HEK293 (cell line): ENCODE measurements around the gene COQ10A.
A peak's percentile ranks its signal among the peaks of the same experiment; 100 is the strongest.

Experiments
- BCL11A ChIP-seq: fragments of 450-650 bp; formaldehyde crosslinking; IDR thresholded peaks from 2 replicates; pipeline ENCODE4 v1.5.1; 2016; ENCODE audit warnings: low read depth, missing biosample characterization, missing genetic modification characterization
- BCL11B ChIP-seq: fragments of 450-650 bp; formaldehyde crosslinking; IDR thresholded peaks from 2 replicates; pipeline ENCODE4 v1.5.1; 2016; ENCODE audit warnings: low read depth, missing biosample characterization, missing genetic modification characterization
- CTCF ChIP-seq: fragments of 450-650 bp; formaldehyde crosslinking; IDR thresholded peaks from 2 replicates; pipeline ENCODE4 v1.5.1; 2016; ENCODE audit warnings: missing biosample characterization, missing genetic modification characterization
- GLI4 ChIP-seq: fragments of 450-650 bp; formaldehyde crosslinking; IDR thresholded peaks from 2 replicates; pipeline ENCODE4 v1.5.1; 2016; ENCODE audit warnings: missing biosample characterization, missing genetic modification characterization
- KLF9 ChIP-seq: fragments of 450-650 bp; formaldehyde crosslinking; IDR thresholded peaks from 2 replicates; pipeline ENCODE4 v1.5.1; 2016; ENCODE audit warnings: missing biosample characterization, missing genetic modification characterization, low read depth
- PATZ1 ChIP-seq: fragments of 450-650 bp; formaldehyde crosslinking; IDR thresholded peaks from 2 replicates; pipeline ENCODE4 v1.5.1; 2016; ENCODE audit warnings: missing biosample characterization, missing genetic modification characterization
- PRDM10 ChIP-seq: fragments of 450-650 bp; formaldehyde crosslinking; IDR thresholded peaks from 2 replicates; pipeline ENCODE4 v1.5.1; 2016; ENCODE audit warnings: missing biosample characterization, missing genetic modification characterization
- YY1 ChIP-seq: fragments of 450-650 bp; formaldehyde crosslinking; IDR thresholded peaks from 2 replicates; pipeline ENCODE4 v1.5.1; 2018; ENCODE audit warnings: missing biosample characterization, missing genetic modification characterization
- ZBTB48 ChIP-seq: fragments of 450-650 bp; formaldehyde crosslinking; IDR thresholded peaks from 2 replicates; pipeline ENCODE4 v1.5.1; 2016; ENCODE audit warnings: missing biosample characterization, missing genetic modification characterization
- ZEB2 ChIP-seq: fragments of 450-650 bp; formaldehyde crosslinking; IDR thresholded peaks from 2 replicates; pipeline ENCODE4 v1.5.1; 2016; ENCODE audit warnings: missing biosample characterization, missing genetic modification characterization
- ZIC2 ChIP-seq: fragments of 450-650 bp; formaldehyde crosslinking; IDR thresholded peaks from 2 replicates; pipeline ENCODE4 v1.5.1; 2016; ENCODE audit warnings: missing biosample characterization, missing genetic modification characterization
- ZNF148 ChIP-seq: fragments of 450-650 bp; formaldehyde crosslinking; IDR thresholded peaks from 2 replicates; pipeline ENCODE4 v1.5.0; 2017; ENCODE audit warnings: missing biosample characterization, missing genetic modification characterization, borderline replicate concordance
- ZNF354C ChIP-seq: fragments of 450-650 bp; formaldehyde crosslinking; IDR thresholded peaks from 2 replicates; pipeline ENCODE4 v1.5.1; 2016; ENCODE audit warnings: missing biosample characterization, missing genetic modification characterization, low read depth, borderline replicate concordance
- ZNF449 ChIP-seq: fragments of 450-650 bp; formaldehyde crosslinking; IDR thresholded peaks from 2 replicates; pipeline ENCODE4 v1.5.1; 2017; ENCODE audit warnings: missing biosample characterization, mild to moderate bottlenecking, missing genetic modification characterization, moderate library complexity
- ZNF518A ChIP-seq: fragments of 450-650 bp; formaldehyde crosslinking; conservative IDR thresholded peaks from 2 replicates; pipeline ENCODE4 v1.5.1; 2016; ENCODE audit warnings: low read depth, missing biosample characterization, missing genetic modification characterization
- ZNF558 ChIP-seq: fragments of 450-650 bp; formaldehyde crosslinking; IDR thresholded peaks from 2 replicates; pipeline ENCODE4 v1.5.1; 2016; ENCODE audit warnings: missing biosample characterization, missing genetic modification characterization
- ZNF777 ChIP-seq: fragments of 450-650 bp; formaldehyde crosslinking; IDR thresholded peaks from 2 replicates; pipeline ENCODE4 v1.5.1; 2017; ENCODE audit warnings: missing biosample characterization, missing genetic modification characterization, borderline replicate concordance
- ZSCAN5A ChIP-seq: fragments of 450-650 bp; formaldehyde crosslinking; IDR thresholded peaks from 2 replicates; pipeline ENCODE4 v1.5.1; 2016; ENCODE audit warnings: missing biosample characterization, missing genetic modification characterization

COQ10A gene

GRCh38 chr12:56315622-56316473 is 49.1 kb downstream of the COQ10A start, which contains the start of gene CNPY2 (continued):
- peak; percentile 78 for TF ChIP-seq PRDM10 (tag by site-specific recombination)
- TF ChIP-seq ZNF777 = no peak
- TF ChIP-seq BCL11A (tag by site-specific recombination) = peak; percentile 55; the same call in 1 of the 2 replicates
- TF ChIP-seq ZBTB48 (tag by site-specific recombination) = peak; percentile 79
- no peak for TF ChIP-seq ZNF148
- peak; percentile 41; the same call in 1 of the 2 replicates for TF ChIP-seq PATZ1 (tag by site-specific recombination)
- TF ChIP-seq ZNF354C (tag by site-specific recombination) = no peak
- TF ChIP-seq CTCF (tag by site-specific recombination) = peak; percentile 91
- peak; percentile 32; the same call in 1 of the 2 replicates for TF ChIP-seq ZNF518A (tag by site-specific recombination)
- peak; percentile 85 for TF ChIP-seq YY1 (tag by site-specific recombination)
- TF ChIP-seq ZEB2 (tag by site-specific recombination) = peak; percentile 82; the same call in 1 of the 2 replicates
- no peak; the same call in 1 of the 2 replicates for TF ChIP-seq ZNF449 (tag by site-specific recombination)
- peak; percentile 6; the same call in 1 of the 2 replicates for TF ChIP-seq ZIC2
- no peak for TF ChIP-seq ZNF558 (tag by site-specific recombination)
- peak; percentile 65; the same call in 1 of the 2 replicates for TF ChIP-seq BCL11B
- TF ChIP-seq ZSCAN5A (tag by site-specific recombination) = 0 out of 2 replicates have a peak, but pooled peaks have one; percentile 34
- peak; percentile 52 for TF ChIP-seq GLI4 (tag by site-specific recombination)
- TF ChIP-seq KLF9 = 0 out of 2 replicates have a peak, but pooled peaks have one; percentile 41
